ENCODE results near the gene RETN.

The RETN gene

DNA sequence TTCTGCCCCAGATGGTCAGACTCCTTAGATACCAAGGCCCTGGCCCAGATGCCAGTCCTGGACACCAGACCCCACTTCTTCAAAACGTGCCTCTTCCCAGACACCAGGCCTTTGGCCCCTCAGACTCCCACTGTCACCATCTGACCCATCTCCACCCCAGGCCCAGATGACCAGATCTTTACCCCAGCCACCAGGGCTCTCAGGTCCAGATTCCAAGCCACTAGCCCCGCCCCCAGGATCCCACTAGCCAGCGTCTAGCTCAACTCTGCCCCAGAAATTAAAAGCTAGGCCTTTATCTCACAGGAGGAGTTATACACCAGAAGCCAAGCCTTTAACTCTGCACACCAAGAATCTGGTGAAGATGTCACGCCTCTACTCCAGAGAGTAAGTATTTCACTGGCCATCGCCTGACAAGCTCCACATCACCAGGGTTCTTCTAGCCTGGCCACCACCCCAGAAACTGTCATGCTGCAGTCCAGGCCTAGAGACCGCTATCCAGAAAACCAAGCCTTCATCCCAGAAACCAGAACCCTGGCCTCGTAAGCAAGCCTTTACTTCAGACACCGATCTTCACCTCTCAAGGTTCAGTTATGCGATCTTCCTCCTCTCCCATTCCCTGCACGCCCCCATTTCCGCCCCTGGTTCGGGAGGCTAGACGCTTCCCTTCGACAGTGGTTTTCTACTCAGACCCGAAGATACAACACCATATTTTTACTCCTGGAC, 40.1 kb upstream of the RETN start:
- Histone ChIP-seq H3K4me1 (ENCODE audit: control insufficient read depth in 5 of 5, insufficient read depth in 5 of 5, low read length in 5 of 5) (peaks cover 5 to 34% (median 28%) of the 10 kb centered on the region in 5 donors), H3K9me3 (ENCODE audit: control insufficient read depth in 5 of 5, low read length in 5 of 5) (no peaks in the 10 kb centered on the region), H3K9ac (ENCODE audit: low read length in 5 of 5) (peak overlapping the region; percentile 87 to 98 (median 93)), H3K4me3 (ENCODE audit: low read depth in 1 of 5, low read length in 5 of 5) (peak overlapping the region; percentile 83 to 100 (median 99)), H3K36me3 (ENCODE audit: control insufficient read depth in 5 of 5, insufficient read depth in 5 of 5, low read length in 5 of 5) (peaks cover 0 to 51% (median 35%) of the 10 kb centered on the region in 5 donors), H3K27ac (ENCODE audit: low read depth, low read length) (peak overlapping the region; percentile 74), H3K27me3 (ENCODE audit: control insufficient read depth in 5 of 5, insufficient read depth in 4 of 5, low read length in 5 of 5) (no peaks in the 10 kb centered on the region)

DNA sequence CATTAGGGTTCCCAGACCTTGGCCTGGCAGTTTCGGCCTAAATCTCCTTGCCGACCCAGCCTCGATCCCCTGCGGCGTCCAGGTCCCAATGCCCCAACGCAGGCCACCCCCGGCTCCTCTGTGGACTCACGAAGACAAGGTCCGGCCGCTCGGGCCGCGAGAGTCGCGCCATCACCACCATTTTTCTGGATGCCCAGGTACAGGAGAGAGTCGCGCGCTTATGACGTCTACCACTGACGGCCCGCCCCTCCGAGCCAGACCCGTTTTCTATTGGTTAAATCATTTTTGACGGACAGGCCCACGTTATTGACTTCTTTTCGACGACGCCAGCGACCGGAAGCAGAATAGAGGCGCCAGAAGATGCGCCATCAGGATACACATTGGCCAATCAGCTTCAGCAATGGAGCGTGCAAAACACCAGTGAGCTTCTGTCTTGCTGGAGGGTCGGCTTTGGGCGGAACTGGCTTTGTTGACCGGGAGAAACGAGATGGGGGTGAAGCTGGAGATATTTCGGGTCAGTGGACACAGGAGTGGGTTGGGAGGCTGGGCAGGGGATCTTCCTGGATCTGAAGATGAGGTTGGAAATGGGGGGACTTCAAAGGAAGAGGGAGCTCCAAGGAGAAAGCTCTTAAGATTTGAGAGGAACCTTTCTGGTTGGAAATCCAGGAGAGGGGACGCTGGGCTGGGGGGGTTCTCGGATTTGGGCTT, 39.3 kb upstream of the RETN start, which contains the start of the genes PET100 and XAB2:
Gene PET100 (plus strand): TSS at position 447 of the 708 bp plus-strand sequence. CDS start 41 bp downstream, at position 488.
Gene XAB2 (minus strand): TSS at position 199 of the 708 bp plus-strand sequence. CDS start 18 bp downstream, at position 181.
- Histone ChIP-seq H3K27ac (ENCODE audit: low read depth, low read length) (peak within 1 kb of the TSS; percentile 74), H3K36me3 (ENCODE audit: control insufficient read depth in 5 of 5, insufficient read depth in 5 of 5, low read length in 5 of 5) (peaks cover 0 to 44% (median 28%) of the 10 kb centered on the region in 5 donors), H3K27me3 (ENCODE audit: control insufficient read depth in 5 of 5, insufficient read depth in 4 of 5, low read length in 5 of 5) (peaks cover 0 to under 1% (median 0%) of the 10 kb centered on the region in 5 donors), H3K4me3 (ENCODE audit: low read depth in 1 of 5, low read length in 5 of 5) (peak within 1 kb of the TSS; percentile 83 to 100 (median 99)), H3K4me1 (ENCODE audit: control insufficient read depth in 5 of 5, insufficient read depth in 5 of 5, low read length in 5 of 5) (peaks cover 5 to 34% (median 28%) of the 10 kb centered on the region in 5 donors), H3K9me3 (ENCODE audit: control insufficient read depth in 5 of 5, low read length in 5 of 5) (no peaks in the 10 kb centered on the region), H3K9ac (ENCODE audit: low read length in 5 of 5) (peak within 1 kb of the TSS; percentile 87 to 98 (median 93))

DNA sequence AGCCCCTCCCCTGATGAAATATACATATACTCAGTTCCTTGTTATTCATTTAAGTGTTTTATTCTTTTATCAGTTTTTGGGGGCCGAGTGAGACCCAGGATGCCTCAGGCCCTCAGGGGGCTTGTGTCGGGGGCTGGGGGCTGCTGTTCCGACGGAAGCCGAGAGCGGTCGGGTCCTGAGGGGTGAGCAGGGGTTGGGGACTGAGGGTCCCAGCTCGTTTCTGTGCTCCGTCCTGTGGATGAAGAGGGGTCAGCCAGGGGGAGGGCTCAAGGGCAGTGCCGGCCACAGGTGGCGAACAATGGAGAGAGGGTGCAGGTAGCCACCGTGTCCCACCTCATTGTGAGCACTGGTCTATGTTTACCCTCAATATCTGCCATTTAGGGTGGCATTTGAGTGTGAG, 37.3 kb upstream of the RETN start:
- Histone ChIP-seq H3K36me3 (ENCODE audit: control insufficient read depth in 5 of 5, insufficient read depth in 5 of 5, low read length in 5 of 5) (peaks cover 0 to 24% (median 11%) of the 10 kb centered on the region in 5 donors), H3K27ac (ENCODE audit: low read depth, low read length) (no peak overlapping the region), H3K9me3 (ENCODE audit: control insufficient read depth in 5 of 5, low read length in 5 of 5) (no peaks in the 10 kb centered on the region), H3K9ac (ENCODE audit: low read length in 5 of 5) (no peak overlapping the region), H3K27me3 (ENCODE audit: control insufficient read depth in 5 of 5, insufficient read depth in 4 of 5, low read length in 5 of 5) (peaks cover 1 to 15% (median 11%) of the 10 kb centered on the region in 5 donors), H3K4me3 (ENCODE audit: low read depth in 1 of 5, low read length in 5 of 5) (no peak overlapping the region), H3K4me1 (ENCODE audit: control insufficient read depth in 5 of 5, insufficient read depth in 5 of 5, low read length in 5 of 5) (peaks cover 5 to 34% (median 29%) of the 10 kb centered on the region in 5 donors)

DNA sequence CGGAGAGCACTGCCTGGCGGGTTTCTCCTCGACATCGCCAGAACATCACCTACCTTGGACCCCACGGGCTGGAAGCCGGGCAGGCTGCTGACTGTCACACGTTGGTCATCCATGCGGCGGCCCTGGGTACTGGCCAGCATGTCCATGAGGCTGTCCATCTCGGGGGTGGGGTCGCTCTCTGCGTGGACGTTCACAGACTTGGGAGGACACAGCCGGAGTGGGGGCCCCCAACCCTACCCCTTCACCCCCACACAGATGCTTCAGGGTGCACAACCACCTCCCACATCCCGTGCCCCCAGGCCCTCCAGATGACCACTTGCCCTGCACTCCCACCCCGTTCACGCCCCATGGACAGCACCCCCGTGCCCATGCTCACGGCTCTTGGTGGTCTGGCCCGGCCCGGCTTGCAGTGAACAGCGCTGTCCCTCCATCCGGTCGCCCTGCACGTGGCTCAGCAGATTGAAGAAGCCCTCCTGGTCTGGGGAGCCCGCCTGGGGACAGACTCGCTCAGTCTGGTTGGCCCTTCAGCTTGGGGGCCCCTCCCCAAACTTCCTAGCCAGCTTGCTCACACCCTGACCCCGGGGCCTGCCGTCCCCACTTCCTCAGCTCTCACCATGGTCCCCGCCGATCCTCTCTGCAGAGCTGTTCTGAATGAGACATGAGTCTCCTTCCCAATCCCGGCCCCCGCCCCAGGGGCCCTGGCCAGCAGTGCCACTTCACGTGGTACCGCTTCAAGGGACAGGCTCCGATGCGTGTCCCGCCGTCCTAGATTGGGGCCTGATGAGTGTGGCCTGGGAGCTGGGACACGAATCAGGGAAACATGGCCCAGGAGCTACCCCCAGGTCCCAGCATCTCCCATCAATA, 36.3 kb upstream of the RETN start:
- H3K27me3 ChIP-seq (ENCODE audit: control insufficient read depth in 5 of 5, insufficient read depth in 4 of 5, low read length in 5 of 5) = peaks cover 6 to 18% (median 15%) of the 10 kb centered on the region in 5 donors
- H3K9ac ChIP-seq (ENCODE audit: low read length in 5 of 5) = no peak overlapping the region
- H3K36me3 ChIP-seq (ENCODE audit: control insufficient read depth in 5 of 5, insufficient read depth in 5 of 5, low read length in 5 of 5) = peaks cover 0 to 17% (median 8%) of the 10 kb centered on the region in 5 donors
- H3K4me1 ChIP-seq (ENCODE audit: control insufficient read depth in 5 of 5, insufficient read depth in 5 of 5, low read length in 5 of 5) = peaks cover 5 to 32% (median 29%) of the 10 kb centered on the region in 5 donors
- no peak overlapping the region for H3K27ac ChIP-seq (ENCODE audit: low read depth, low read length)
- H3K9me3 ChIP-seq (ENCODE audit: control insufficient read depth in 5 of 5, low read length in 5 of 5) = no peaks in the 10 kb centered on the region
- no peak overlapping the region for H3K4me3 ChIP-seq (ENCODE audit: low read depth in 1 of 5, low read length in 5 of 5)

DNA sequence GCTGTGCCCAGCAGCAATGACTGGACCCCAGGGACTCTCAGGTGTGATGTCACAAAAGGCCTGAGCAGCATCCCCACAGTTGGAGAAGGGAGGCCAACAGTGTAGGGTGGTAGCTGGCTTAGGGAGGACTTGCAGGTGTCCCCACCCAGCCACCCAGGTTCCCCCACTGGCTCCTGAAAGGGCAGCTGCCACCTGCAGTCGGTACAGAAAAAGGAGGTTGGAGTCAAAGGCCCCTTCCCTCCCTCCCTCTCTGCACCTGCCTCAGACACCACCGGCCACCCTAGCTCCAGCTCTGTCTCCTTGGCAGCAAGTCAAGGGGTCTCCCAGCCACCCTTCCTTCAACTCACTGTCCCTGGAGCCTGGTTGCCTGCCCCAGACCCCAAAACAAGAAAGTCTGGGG, 35.2 kb upstream of the RETN start, which contains the start of gene PCP2:
Gene PCP2 (minus strand): TSS at position 22 of the 400 bp plus-strand sequence. CDS start 262 bp downstream, outside the sequence.
- peaks cover 5 to 22% (median 18%) of the 10 kb centered on the region in 5 donors for H3K4me1 ChIP-seq (ENCODE audit: control insufficient read depth in 5 of 5, insufficient read depth in 5 of 5, low read length in 5 of 5)
- H3K27me3 ChIP-seq (ENCODE audit: control insufficient read depth in 5 of 5, insufficient read depth in 4 of 5, low read length in 5 of 5) = peaks cover 7 to 26% (median 19%) of the 10 kb centered on the region in 5 donors
- H3K36me3 ChIP-seq (ENCODE audit: control insufficient read depth in 5 of 5, insufficient read depth in 5 of 5, low read length in 5 of 5) = peaks cover 0 to 13% (median 8%) of the 10 kb centered on the region in 5 donors
- no peak within 1 kb of the TSS for H3K27ac ChIP-seq (ENCODE audit: low read depth, low read length)
- H3K4me3 ChIP-seq (ENCODE audit: low read depth in 1 of 5, low read length in 5 of 5) = no peak within 1 kb of the TSS
- H3K9ac ChIP-seq (ENCODE audit: low read length in 5 of 5) = no peak within 1 kb of the TSS
- H3K9me3 ChIP-seq (ENCODE audit: control insufficient read depth in 5 of 5, low read length in 5 of 5) = no peaks in the 10 kb centered on the region

DNA sequence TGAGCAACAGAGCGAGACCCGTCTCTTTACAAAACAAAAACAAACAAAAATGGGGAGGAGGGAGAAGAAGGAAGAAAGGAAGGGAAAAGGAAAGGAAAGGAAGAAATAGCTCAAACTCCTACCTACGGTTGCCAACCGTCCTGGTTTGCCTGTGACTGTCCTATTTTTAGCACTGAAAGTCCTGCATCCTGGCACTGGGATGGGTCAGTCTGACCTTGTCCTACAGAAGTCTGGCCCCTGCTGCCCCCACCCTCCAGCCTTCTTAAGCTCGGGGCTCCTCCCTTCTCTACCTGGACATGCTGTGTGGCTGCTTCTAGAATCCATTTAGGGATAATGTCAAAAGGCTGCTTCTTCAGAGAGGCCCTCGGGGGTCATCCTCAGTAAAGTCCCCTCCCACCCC, 33.2 kb upstream of the RETN start:
- peaks cover 0 to 19% (median 8%) of the 10 kb centered on the region in 5 donors for H3K36me3 ChIP-seq (ENCODE audit: control insufficient read depth in 5 of 5, insufficient read depth in 5 of 5, low read length in 5 of 5)
- H3K4me3 ChIP-seq (ENCODE audit: low read depth in 1 of 5, low read length in 5 of 5) = no peak overlapping the region
- peaks cover 0 to 9% (median 4%) of the 10 kb centered on the region in 5 donors for H3K4me1 ChIP-seq (ENCODE audit: control insufficient read depth in 5 of 5, insufficient read depth in 5 of 5, low read length in 5 of 5)
- H3K27me3 ChIP-seq (ENCODE audit: control insufficient read depth in 5 of 5, insufficient read depth in 4 of 5, low read length in 5 of 5) = peaks cover 7 to 31% (median 21%) of the 10 kb centered on the region in 5 donors
- no peaks in the 10 kb centered on the region for H3K9me3 ChIP-seq (ENCODE audit: control insufficient read depth in 5 of 5, low read length in 5 of 5)
- no peak overlapping the region for H3K27ac ChIP-seq (ENCODE audit: low read depth, low read length)
- no peak overlapping the region for H3K9ac ChIP-seq (ENCODE audit: low read length in 5 of 5)

DNA sequence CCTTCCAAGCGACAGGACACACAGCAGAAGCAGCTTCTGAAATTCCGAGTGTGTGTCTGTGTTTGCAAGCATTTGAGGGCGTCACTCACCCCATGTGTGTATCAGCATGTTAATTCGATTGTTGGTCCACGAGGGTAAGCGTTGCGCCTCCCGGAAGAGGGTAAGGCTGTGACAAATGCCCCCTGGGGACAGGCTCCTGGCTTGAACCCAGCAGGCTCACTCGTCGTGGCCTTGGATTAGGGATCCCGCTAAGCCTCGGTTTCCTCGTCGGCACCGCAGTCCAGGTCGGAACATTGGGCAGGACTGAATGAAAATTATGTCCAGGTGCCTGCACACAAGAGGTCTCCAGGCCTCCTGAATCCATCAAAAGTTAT, 32.5 kb upstream of the RETN start:
- Histone ChIP-seq H3K36me3 (ENCODE audit: control insufficient read depth in 5 of 5, insufficient read depth in 5 of 5, low read length in 5 of 5) (peaks cover 0 to 19% (median 8%) of the 10 kb centered on the region in 5 donors), H3K27ac (ENCODE audit: low read depth, low read length) (no peak overlapping the region), H3K27me3 (ENCODE audit: control insufficient read depth in 5 of 5, insufficient read depth in 4 of 5, low read length in 5 of 5) (peaks cover 7 to 31% (median 21%) of the 10 kb centered on the region in 5 donors), H3K9me3 (ENCODE audit: control insufficient read depth in 5 of 5, low read length in 5 of 5) (no peaks in the 10 kb centered on the region), H3K4me1 (ENCODE audit: control insufficient read depth in 5 of 5, insufficient read depth in 5 of 5, low read length in 5 of 5) (peaks cover 0 to 8% (median 0%) of the 10 kb centered on the region in 5 donors), H3K4me3 (ENCODE audit: low read depth in 1 of 5, low read length in 5 of 5) (peak overlapping the region in 2 of 5 donors; percentile 49 to 60), H3K9ac (ENCODE audit: low read length in 5 of 5) (no peak overlapping the region)

DNA sequence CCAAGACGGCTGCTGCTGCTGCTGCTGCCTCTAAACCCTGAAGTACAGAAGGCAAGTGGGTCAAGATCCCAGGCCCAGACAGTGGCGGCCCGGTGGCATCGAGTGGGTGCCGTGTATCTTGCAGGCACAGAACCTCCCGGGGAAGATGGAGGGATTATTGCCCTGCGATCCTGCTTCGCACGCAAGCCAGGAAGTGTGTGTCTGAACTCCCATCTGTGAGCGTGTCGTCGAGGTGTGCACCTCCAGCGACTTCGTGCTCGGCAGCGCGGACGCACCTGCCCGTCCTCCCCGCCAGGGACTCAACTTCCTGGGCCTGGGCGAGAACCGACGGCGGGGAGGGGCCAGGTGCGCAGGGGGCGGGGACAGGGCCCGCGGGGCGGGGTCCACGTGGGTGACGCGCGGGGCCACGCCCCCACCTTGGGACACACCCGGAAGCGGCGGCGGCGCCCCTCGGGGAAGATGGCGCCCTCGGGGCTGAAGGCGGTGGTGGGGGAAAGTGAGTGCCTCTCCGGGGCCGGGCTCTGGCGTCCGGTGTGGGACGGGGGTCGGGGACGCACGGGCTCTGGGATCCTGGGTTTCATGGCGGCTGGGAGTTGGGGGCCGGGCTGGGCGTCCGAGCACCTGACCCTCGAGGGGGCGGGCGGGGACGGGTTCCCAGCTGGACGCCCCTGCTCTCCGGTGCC, 32.0 kb upstream of the RETN start, which contains the start of gene STXBP2:
Gene STXBP2 (plus strand): TSS at position 420 of the 683 bp plus-strand sequence. CDS start 40 bp downstream, at position 460.
- Histone ChIP-seq H3K4me3 (ENCODE audit: low read depth in 1 of 5, low read length in 5 of 5) (peak within 1 kb of the TSS in 3 of 5 donors; percentile 42 to 60 (median 53)), H3K9ac (ENCODE audit: low read length in 5 of 5) (peak within 1 kb of the TSS in 2 of 5 donors; percentile 43 to 60), H3K9me3 (ENCODE audit: control insufficient read depth in 5 of 5, low read length in 5 of 5) (no peaks in the 10 kb centered on the region), H3K4me1 (ENCODE audit: control insufficient read depth in 5 of 5, insufficient read depth in 5 of 5, low read length in 5 of 5) (peaks cover 0 to 8% (median 0%) of the 10 kb centered on the region in 5 donors), H3K36me3 (ENCODE audit: control insufficient read depth in 5 of 5, insufficient read depth in 5 of 5, low read length in 5 of 5) (peaks cover 0 to 16% (median 7%) of the 10 kb centered on the region in 5 donors), H3K27me3 (ENCODE audit: control insufficient read depth in 5 of 5, insufficient read depth in 4 of 5, low read length in 5 of 5) (peaks cover 7 to 31% (median 21%) of the 10 kb centered on the region in 5 donors), H3K27ac (ENCODE audit: low read depth, low read length) (no peak within 1 kb of the TSS)

All from subcutaneous abdominal adipose tissue (tissue), 5 donors.